PC-9 (cell line): ENCODE measurements around the gene MESP2.

Experiments used
- CTCF ChIP-seq: fragments of 200-600 bp; sonication (generic); conservative IDR thresholded peaks from 2 replicates; pipeline ENCODE4 v1.6.1; 2017; ENCODE audit warnings: mixed run types, antibody characterized with exemption, mild to moderate bottlenecking, moderate library complexity
- EZH2 ChIP-seq: fragments of 200-600 bp; sonication (generic); IDR thresholded peaks from 2 replicates; pipeline ENCODE4 v1.8.0; 2017; ENCODE audit warnings: antibody characterized with exemption, low read depth

- no peak for TF ChIP-seq CTCF
- TF ChIP-seq EZH2: no peak
Observed at GRCh38 chr15:89767411-89767915, 8.7 kb upstream of the MESP2 start.
